ENCODE data around the gene MIEF2. TPM values are rescaled to one million over a fixed set of nuclear protein-coding genes. Genes with fewer than 3 reads are reported as not detected.
A peak's percentile ranks its signal among the peaks of the same experiment; 100 is the strongest.

MIEF2 gene
- total and polyA plus RNA-seq, 10 of the 15 experiments (the other 5 are each of a cell fraction or from before 2014, with no cell fraction given): 0.16 to 9.2 (median 4.1) TPM

DNA sequence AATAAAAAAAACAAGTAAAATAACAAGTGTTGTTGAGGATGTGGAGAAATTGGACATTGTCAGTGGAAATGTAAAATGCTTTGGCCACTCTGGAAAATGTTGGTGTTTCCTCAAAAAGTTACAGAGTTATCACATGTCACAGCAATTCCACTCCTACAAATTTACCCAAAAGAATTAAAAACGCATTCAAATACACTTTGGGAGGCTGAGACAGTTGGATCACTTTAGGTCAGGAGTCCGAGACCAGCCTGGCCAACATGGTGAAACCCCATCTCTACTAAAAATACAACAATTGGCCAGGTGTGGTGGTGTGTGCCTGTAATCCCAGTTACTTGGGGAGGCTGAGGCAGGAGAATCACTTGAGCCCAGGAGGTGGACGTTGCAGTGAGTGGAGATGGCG, 48.7 kb downstream of the MIEF2 start:
- ChIA-PET POLR2A (no interaction called here), RAD21 (ENCODE audit: unreplicated experiment) (no interaction called here), CTCF (no interaction called here), SMC1A (ENCODE audit: uncharacterized antibody, unreplicated experiment) (no interaction called here)
- Histone ChIP-seq H3K4me2 (ENCODE audit: control insufficient read depth, insufficient read depth) (no peak overlapping the region), H3K79me2 (ENCODE audit: control insufficient read depth, insufficient read depth, low read length) (peaks cover 31% of the 10 kb centered on the region), H3K4me3 (no peak overlapping the region), H3K27me3 (replicated peaks in 1 of 2; ENCODE audit: control insufficient read depth in 2 of 2, insufficient read depth in 2 of 2, low read length in 1 of 2) (no peaks in the 10 kb centered on the region), H3K9ac (ENCODE audit: control insufficient read depth, insufficient read depth, low read length) (no peak overlapping the region), H3K4me1 (ENCODE audit: control insufficient read depth, insufficient read depth, low read length) (no peaks in the 10 kb centered on the region), H3K36me3 (ENCODE audit: control insufficient read depth in 2 of 2, insufficient read depth in 2 of 2, low read length in 1 of 2) (peaks cover 2 to 27% of the 10 kb centered on the region in 2 experiments), H4K20me1 (ENCODE audit: control insufficient read depth, insufficient read depth) (no peaks in the 10 kb centered on the region), H3K9me3 (replicated peaks; ENCODE audit: control insufficient read depth, insufficient read depth, low read length) (no peaks in the 10 kb centered on the region), H2AFZ (ENCODE audit: control insufficient read depth, low read depth, low read length) (no peak overlapping the region), H3K27ac (ENCODE audit: control insufficient read depth, insufficient read depth) (no peak overlapping the region)
- DNase-seq (ENCODE audit: low read depth, low spot score) (no peak), ATAC-seq (no peak), FAIRE-seq (no peak)
- intact Hi-C loops (cut with micrococcal nuclease; ENCODE audit: unreplicated experiment) (no loop called here), in situ Hi-C loops (cut with MboI) (loop anchor here (5.0 kb wide), 1 partner anchor 48 kb away; no protein-coding TSS in a partner anchor)
- WGBS (ENCODE audit: insufficient coverage, insufficient replicate concordance, low lambda C conversion rate, missing lambda C conversion rate): 96% methylated on average over 4 of the region's 4 CpGs
- no TSS peak for BruUV-seq (replicated peaks)
- TF ChIP-seq SIN3A (IDR thresholded peaks at IDR 0.05; ENCODE audit: low read depth, low read length) (no peak), JUNB (IDR thresholded peaks at IDR 0.05) (no peak), ZZZ3 (IDR thresholded peaks at IDR 0.05; ENCODE audit: control insufficient read depth, insufficient read length, low read depth) (no peak), EED (IDR thresholded peaks at IDR 0.05; ENCODE audit: low read depth) (no peak), PAX8 (IDR thresholded peaks at IDR 0.05) (no peak)

DNA sequence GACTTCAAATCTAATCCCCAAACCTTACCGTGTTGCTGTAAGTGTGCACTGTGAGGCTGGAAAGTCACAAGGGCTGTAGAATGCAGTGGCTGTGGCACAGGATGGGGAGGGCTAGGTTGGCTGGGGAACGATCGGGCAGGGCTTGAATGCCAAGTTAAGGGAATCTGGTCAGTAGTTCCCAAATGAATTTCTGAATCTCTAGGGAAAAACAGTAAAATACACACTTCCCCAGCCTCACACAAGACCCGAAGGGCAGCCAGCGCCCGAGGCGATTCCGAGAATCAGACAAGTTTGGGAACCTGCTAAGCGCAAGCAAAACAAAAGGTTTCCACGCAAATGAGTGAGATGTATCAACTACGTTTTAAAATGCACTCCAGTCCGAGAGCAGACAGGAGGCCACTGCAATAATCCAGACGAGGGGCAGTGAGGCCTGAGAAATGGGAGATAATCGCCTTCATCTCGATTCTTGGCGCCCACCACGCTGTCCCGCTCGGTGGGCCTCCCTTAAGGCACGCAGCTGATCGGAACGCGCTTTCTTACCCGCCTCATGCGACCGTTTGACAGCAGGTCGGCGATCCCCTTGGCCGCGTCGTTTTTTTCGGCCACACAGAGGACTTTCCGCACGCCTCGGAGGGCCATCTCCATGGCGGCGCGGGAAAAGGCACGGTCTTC, 53.7 kb downstream of the MIEF2 start:
- Histone ChIP-seq H3K79me2 (ENCODE audit: control insufficient read depth, insufficient read depth, low read length) (peaks cover 72% of the 10 kb centered on the region), H3K27ac (ENCODE audit: control insufficient read depth, insufficient read depth) (peak overlapping the region; percentile 84), H3K4me1 (ENCODE audit: control insufficient read depth, insufficient read depth, low read length) (peaks cover 22% of the 10 kb centered on the region), H2AFZ (ENCODE audit: control insufficient read depth, low read depth, low read length) (peak overlapping the region; percentile 98), H3K9me3 (replicated peaks; ENCODE audit: control insufficient read depth, insufficient read depth, low read length) (no peaks in the 10 kb centered on the region), H4K20me1 (ENCODE audit: control insufficient read depth, insufficient read depth) (peaks cover 2% of the 10 kb centered on the region; the same call in 1 of the 2 replicates), H3K4me3 (peak overlapping the region; percentile 89), H3K36me3 (ENCODE audit: control insufficient read depth in 2 of 2, insufficient read depth in 2 of 2, low read length in 1 of 2) (peaks cover 0 to 10% of the 10 kb centered on the region in 2 experiments; a peak in 2 of 4 replicates), H3K4me2 (ENCODE audit: control insufficient read depth, insufficient read depth) (peak overlapping the region; percentile 66), H3K27me3 (replicated peaks in 1 of 2; ENCODE audit: control insufficient read depth in 2 of 2, insufficient read depth in 2 of 2, low read length in 1 of 2) (no peaks in the 10 kb centered on the region), H3K9ac (ENCODE audit: control insufficient read depth, insufficient read depth, low read length) (peak overlapping the region; percentile 90)
- CTCF ChIA-PET: no interaction called here
- BruUV-seq (replicated peaks): no TSS peak
- ATAC-seq (peak; percentile 23), FAIRE-seq (no peak), DNase-seq (ENCODE audit: low read depth, low spot score) (no peak)
- intact Hi-C loops (cut with micrococcal nuclease; ENCODE audit: unreplicated experiment) (loop anchor here (2.0 kb wide), 1 partner anchor 53 kb away; the partner anchor contains the start of gene MIEF2), in situ Hi-C loops (cut with MboI) (no loop called here)
- POLR2A ChIA-PET: interaction anchor here (0.6 to 1.2 kb wide), 4 partner anchors 21 to 154 kb away, joined by 3 to 5 read pairs (median 4); partner anchors contain the start of gene MIEF2
- RAD21 ChIA-PET (ENCODE audit: unreplicated experiment): interaction anchor here (0.9 kb wide), 1 partner anchor 53 kb away, joined by 3 read pairs; the partner anchor contains the start of gene MIEF2
- SMC1A ChIA-PET (ENCODE audit: uncharacterized antibody, unreplicated experiment): interaction anchor here (1.2 kb wide), 1 partner anchor 48 kb away, joined by 3 read pairs; no protein-coding TSS in a partner anchor
- WGBS (ENCODE audit: insufficient coverage, insufficient replicate concordance, low lambda C conversion rate, missing lambda C conversion rate): under 1% methylated on average over 39 of the region's 39 CpGs
- TF ChIP-seq NBN (IDR thresholded peaks at IDR 0.05) (no peak), SMARCA5 (IDR thresholded peaks at IDR 0.05) (0 out of 2 replicates have a peak, but pooled peaks have one; percentile 41), MXI1 (IDR thresholded peaks at IDR 0.05; ENCODE audit: low read depth, low read length) (no peak), EP300 (IDR thresholded peaks at IDR 0.05; ENCODE audit: borderline replicate concordance in 1 of 2, control insufficient read depth in 1 of 2, low read depth in 2 of 2, low read length in 2 of 2) (no peak)
- TF ChIP-seq, protein P1, sequence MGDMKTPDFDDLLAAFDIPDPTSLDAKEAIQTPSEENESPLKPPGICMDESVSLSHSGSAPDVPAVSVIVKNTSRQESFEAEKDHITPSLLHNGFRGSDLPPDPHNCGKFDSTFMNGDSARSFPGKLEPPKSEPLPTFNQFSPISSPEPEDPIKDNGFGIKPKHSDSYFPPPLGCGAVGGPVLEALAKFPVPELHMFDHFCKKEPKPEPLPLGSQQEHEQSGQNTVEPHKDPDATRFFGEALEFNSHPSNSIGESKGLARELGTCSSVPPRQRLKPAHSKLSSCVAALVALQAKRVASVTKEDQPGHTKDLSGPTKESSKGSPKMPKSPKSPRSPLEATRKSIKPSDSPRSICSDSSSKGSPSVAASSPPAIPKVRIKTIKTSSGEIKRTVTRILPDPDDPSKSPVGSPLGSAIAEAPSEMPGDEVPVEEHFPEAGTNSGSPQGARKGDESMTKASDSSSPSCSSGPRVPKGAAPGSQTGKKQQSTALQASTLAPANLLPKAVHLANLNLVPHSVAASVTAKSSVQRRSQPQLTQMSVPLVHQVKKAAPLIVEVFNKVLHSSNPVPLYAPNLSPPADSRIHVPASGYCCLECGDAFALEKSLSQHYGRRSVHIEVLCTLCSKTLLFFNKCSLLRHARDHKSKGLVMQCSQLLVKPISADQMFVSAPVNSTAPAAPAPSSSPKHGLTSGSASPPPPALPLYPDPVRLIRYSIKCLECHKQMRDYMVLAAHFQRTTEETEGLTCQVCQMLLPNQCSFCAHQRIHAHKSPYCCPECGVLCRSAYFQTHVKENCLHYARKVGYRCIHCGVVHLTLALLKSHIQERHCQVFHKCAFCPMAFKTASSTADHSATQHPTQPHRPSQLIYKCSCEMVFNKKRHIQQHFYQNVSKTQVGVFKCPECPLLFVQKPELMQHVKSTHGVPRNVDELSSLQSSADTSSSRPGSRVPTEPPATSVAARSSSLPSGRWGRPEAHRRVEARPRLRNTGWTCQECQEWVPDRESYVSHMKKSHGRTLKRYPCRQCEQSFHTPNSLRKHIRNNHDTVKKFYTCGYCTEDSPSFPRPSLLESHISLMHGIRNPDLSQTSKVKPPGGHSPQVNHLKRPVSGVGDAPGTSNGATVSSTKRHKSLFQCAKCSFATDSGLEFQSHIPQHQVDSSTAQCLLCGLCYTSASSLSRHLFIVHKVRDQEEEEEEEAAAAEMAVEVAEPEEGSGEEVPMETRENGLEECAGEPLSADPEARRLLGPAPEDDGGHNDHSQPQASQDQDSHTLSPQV (IDR thresholded peaks at IDR 0.05): no peak
- TF ChIP-seq, protein P2, sequence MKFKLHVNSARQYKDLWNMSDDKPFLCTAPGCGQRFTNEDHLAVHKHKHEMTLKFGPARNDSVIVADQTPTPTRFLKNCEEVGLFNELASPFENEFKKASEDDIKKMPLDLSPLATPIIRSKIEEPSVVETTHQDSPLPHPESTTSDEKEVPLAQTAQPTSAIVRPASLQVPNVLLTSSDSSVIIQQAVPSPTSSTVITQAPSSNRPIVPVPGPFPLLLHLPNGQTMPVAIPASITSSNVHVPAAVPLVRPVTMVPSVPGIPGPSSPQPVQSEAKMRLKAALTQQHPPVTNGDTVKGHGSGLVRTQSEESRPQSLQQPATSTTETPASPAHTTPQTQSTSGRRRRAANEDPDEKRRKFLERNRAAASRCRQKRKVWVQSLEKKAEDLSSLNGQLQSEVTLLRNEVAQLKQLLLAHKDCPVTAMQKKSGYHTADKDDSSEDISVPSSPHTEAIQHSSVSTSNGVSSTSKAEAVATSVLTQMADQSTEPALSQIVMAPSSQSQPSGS (IDR thresholded peaks at IDR 0.05; ENCODE audit: low read length): no peak

Data from GM12878 (cell line).